CD4-positive, alpha-beta T cell treated with Interleukin-21 for 1 hour (primary cell): ENCODE measurements around the gene SREK1IP1.

Experiments used
- DNase-seq: peaks from one replicate; pipeline ENCODE4 v3.0.0-alpha.2; 2020

SREK1IP1 gene

DNA sequence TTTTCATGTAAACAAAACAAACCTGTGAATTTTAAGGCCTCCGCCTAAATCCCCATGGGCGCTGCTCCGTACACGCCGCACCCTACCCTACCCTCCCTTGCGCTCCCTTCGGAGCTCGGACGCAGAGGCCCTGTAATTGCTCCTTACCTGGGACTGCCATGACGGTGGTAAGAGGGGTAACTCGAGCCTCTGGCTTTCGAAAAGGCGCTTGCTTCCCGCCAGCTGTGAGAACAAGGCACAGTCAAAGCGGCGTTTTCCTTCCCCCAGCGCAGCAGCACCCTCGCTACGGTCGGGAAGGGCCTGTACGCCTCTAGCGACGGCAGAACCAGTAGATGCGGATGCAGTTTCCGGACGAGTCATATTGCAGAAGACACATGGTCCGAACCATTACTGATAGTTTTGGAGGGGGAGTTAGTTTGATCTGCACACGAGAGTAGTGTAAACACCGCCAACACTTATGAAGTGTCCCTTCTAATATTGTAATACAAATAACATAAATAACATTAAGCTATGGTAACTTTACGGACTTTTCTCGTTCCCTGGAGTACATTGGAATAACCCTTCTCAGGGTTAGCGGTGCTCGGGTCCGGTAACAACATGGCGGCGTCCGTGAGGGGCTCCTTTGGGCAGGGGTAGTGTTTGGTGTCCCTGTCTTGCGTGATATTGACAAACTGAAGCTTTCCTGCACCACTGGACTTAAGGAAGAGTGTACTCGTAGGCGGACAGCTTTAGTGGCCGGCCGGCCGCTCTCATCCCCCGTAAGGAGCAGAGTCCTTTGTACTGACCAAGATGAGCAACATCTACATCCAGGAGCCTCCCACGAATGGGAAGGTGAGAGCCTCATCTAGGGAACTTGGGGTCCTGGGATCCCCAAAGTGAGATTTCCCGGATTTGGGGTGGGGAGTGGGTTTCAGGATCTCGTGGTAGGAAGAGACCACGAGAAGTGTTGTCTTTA is at the start of gene SREK1IP1, which contains the start of gene CWC27:
Gene SREK1IP1, minus strand, starts transcription at position 334 of the 955 bp plus-strand sequence. Its CDS starts 174 bp downstream, at position 160.
Gene CWC27, plus strand, starts transcription at position 573 of the 955 bp plus-strand sequence. Its CDS starts 217 bp downstream, at position 790.
- DNase-seq = peak; percentile 88

- no peak for DNase-seq
Measured at GRCh38 chr5:64818245-64818644, 49.8 kb upstream of the SREK1IP1 start.

DNA sequence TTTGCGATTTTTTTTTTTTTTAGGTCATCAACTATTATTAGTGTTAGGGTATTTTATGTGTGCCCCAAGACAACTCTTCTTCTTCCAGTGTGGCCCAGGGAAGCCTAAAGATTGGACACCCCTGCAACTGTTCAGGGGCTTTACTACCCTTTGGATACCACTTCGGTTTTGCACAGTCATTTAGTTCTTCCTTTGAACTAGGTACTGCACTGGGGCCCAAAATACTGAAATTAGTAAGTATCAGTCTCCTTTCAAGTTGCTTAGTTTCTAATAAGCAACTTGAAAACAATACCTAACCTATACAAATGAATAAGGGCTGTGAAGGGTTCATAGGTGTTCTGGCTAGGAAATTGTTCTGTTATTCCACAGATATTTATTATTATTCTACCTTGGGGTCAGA is 45.6 kb upstream of the SREK1IP1 start:
- no peak for DNase-seq

DNA sequence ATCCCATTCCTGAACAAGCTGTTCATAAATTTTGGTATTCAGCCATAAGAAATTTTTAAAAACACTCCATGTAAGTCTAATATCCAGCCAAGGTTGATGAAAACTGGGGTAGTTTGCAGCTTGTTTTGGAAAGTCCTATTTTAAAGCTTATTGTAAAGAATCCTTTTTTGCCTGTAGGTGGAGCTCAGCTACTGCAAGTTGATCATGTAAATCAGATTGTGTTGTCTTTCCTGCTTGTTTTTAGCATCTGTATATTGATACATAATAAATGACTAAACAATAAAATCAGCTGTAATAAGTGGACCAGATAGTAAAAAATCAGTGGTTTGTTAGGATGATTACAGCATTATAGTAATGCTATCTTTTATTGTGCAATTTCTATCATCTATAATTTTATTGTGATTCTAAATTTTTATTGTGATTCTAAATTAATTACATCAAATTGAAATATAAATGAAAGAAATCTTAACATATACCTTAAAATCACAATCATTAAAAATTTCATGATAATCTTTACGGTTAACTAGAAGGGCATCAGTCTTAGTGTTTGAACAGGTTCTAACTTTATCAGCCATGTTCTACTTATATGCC is 42.7 kb upstream of the SREK1IP1 start:
- DNase-seq = peak; percentile 54

DNA sequence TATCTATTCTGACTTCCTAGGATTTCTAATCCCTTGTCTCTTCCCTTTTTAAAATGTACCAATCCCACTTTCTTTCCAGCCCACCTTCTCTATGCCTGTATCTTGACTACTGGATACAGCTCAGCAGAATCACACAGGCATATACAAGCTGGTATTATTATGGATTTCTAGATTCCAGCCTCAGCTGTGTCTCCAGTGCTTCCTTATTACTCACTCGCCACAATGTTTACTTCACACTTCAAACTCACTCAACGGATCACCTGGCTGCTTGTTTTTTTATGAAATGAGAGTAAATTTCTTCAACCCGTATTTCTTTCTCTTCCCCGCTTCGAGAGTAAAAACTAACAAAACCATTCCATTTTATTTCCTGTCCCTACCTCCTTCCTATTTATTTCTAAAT is 39.0 kb upstream of the SREK1IP1 start:
- no peak for DNase-seq

GRCh38 chr5:64806537-64806936 is 38.0 kb upstream of the SREK1IP1 start:
- DNase-seq = no peak

DNA sequence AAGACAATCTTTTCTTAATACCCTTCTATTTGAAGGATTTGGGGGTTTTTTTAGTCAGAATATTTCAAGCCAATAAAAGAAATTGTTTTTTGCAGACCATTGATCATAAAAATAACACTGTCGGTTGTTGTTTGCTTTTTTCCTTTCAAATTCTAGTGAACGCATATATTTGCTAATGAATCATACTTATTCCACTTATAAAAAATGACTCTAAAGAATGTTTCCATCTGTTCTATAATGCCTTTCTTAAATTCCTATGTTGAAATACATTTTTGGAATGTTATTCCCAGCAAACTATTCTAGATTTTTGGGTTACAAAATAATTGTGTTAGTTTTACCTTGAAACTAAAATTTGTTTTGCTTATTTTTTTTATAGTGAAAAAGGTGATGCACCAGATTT is 32.4 kb upstream of the SREK1IP1 start:
- DNase-seq = no peak

- no peak for DNase-seq
Measured at GRCh38 chr5:64796301-64796700, 27.8 kb upstream of the SREK1IP1 start.

DNA sequence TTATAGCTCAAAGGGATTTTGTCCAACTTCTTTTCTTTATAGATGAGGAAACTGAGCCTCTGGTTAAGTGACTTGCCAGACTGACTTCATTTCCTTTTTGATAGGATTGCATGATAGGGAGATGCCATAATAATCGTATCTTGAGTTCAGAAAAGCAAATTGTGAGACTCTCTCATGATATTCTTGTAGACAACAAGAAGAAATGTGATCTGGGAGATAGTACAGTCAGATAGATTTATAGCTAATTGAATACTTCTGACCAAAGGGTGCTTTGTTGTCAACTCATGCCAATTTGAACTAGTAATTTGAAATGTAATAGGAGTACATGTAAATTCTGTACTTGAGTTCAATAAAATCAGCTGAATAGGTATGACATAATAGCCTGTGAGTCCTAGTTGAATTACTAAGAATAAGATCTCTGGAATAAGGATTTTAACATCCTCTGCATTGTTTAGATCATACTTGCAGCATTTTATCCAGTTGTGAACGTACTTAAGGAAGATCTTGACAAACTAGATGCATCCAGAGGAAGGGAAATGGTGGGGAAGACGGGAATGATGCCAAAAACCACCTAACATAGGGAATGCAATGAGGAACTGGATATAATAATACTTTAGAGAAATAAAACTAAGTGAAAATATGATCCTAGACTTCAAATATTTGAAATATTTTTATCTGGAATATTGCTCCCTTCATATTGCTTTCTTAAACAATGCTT is 25.7 kb upstream of the SREK1IP1 start:
- DNase-seq = no peak

- DNase-seq = no peak
Measured at GRCh38 chr5:64792469-64792868, 24.0 kb upstream of the SREK1IP1 start.

- no peak for DNase-seq
Measured at GRCh38 chr5:64790210-64790609, 21.7 kb upstream of the SREK1IP1 start.

GRCh38 chr5:64789457-64789856 is 21.0 kb upstream of the SREK1IP1 start:
- no peak for DNase-seq

GRCh38 chr5:64788156-64788555 is 19.7 kb upstream of the SREK1IP1 start:
- no peak for DNase-seq

DNA sequence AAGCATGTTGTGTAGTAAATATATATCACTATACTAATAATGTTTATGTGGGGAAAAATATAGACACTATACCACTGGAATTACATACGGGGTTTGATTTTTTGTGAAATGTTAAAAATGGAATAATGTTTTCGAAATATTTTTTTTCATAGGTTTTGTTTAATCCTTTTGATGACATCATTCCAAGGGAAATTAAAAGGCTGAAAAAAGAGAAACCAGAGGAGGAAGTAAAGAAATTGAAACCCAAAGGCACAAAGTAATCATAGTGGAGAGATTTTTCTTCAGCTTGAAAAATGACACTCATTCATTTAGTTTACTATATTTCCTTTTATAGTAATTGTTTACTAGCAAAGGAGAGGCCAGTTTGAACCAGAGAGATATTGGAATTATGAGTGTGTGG is 17.9 kb upstream of the SREK1IP1 start:
- DNase-seq = no peak

- peak; percentile 76 for DNase-seq
Measured at GRCh38 chr5:64784451-64785025, 16.0 kb upstream of the SREK1IP1 start.

- no peak for DNase-seq
Measured at GRCh38 chr5:64775291-64775690, 6.8 kb upstream of the SREK1IP1 start.

DNA sequence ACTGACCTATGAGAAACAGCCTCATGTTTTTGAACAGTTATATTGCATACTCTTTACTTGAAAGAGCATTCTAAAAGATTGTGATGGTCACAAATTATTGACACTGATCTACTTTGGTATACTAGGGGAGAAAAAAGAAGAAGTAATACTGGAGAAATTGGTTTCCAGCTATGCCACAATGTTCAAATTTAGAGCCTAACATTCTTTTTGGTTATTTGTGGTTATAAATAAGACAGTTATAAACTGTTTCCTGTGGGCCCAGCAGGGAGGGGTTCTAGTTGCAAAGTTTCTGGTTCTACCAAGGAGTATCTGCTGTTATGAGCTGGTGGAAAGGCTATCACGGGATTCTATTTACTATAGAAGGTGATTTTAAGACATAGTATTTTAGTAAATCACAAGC is 5.0 kb upstream of the SREK1IP1 start:
- no peak for DNase-seq

DNA sequence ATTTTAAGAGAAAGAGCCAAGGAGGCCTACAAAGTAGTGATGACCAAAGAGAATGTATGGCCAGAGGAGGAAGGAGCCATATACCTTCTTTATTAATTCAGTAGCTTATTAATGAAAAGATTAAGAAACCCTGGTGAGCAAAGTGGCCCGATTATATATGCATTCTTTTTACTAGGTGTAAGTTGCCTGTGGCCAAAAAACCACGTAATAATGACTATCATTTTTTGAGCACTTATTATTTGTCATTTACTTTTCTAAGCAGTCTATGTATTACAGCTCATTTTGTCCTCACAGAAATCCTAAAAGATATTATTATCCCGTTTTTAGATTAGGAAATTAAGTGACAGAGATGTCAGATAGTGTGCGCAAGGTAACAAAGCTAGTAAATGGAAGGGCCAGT is 3.2 kb upstream of the SREK1IP1 start:
- no peak for DNase-seq

- no peak for DNase-seq
Measured at GRCh38 chr5:64769855-64770254, 1.4 kb upstream of the SREK1IP1 start.

GRCh38 chr5:64767959-64768357 is 533 bp downstream of the SREK1IP1 start:
- DNase-seq = no peak

- no peak for DNase-seq
Measured at GRCh38 chr5:64766941-64767340, 1.6 kb downstream of the SREK1IP1 start.

DNA sequence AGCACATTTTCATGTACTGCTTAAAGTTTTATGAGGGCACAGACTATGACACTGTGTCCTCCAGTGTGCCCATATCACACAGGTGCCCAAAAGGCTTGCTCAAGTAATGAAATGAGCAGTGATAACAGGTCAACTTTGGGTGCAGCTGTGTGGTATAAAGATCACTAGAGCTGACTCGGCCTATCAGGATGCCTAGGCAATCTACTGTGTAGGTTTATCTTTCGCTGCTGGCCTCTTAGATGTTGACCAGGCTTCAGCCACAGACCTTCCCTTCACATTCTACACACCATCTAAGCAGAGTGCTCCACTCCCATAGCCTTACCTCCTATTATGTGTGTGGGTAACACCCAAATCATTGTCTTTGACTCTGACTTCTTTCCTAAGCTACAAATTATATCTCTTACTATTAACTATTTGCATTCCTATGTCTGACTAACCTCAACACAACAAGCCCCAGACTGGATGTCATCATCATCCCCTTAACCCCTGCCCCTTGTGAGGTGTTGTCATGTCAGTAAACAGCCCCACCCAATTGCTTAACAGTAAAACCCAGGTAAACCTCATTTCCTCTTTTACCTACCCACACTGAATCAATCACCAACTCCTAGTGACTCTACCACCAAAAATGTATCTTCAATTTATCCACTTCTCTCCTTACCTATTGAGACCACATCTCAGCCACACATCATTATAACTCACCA is 2.5 kb downstream of the SREK1IP1 start:
- DNase-seq = peak; percentile 9
